SK-N-SH (cell line): Measurements from ENCODE around the gene PPP1R12A. TPM values are rescaled to one million over a fixed set of nuclear protein-coding genes. Genes with fewer than 3 reads are reported as not detected.

Experiments
- CTCF ChIA-PET: fragments of 300-600, 350-600 bp; formaldehyde crosslinking; extraction: SDS; loops from one replicate; lab custom pipeline; 2021; lab: Yijun Ruan, JAX
- POLR2A ChIA-PET: fragments of 350-600 bp; sonication (Branson Sonifier 250); formaldehyde crosslinking; extraction: SDS; loops from one replicate; lab custom pipeline; 2020; ENCODE audit warnings: antibody characterized with exemption, inconsistent platforms; lab: Yijun Ruan, JAX
- DNase-seq: peaks from one replicate; pipeline ENCODE4 v3.0.0; 2012
- H2AFZ ChIP-seq: fragments of 200-600 bp; sonication (generic); 2 replicates; pipeline ENCODE4 v1.8.1; 2016; ENCODE audit warnings: antibody characterized with exemption, mild to moderate bottlenecking, low read depth
- H3F3A ChIP-seq: fragments of 200-600 bp; sonication (generic); replicated peaks from 2 replicates; pipeline ENCODE3; 2016; ENCODE audit warnings: antibody characterized with exemption, mild to moderate bottlenecking; ENCODE audit not compliant: insufficient read depth
- H3K27ac ChIP-seq, 2 experiments: fragments of 200-500 bp in 1 of 2; fragments of 200-600 bp in 1 of 2; sonication (Bioruptor generic) in 1 of 2; sonication (generic), shearing (Covaris generic) in 1 of 2; 2 replicates each; pipeline versions ENCODE4 v1.5.1 to v1.6.1; 2014 to 2016; ENCODE audit warnings: low read depth in 2 of 2, inconsistent platforms in 1 of 2, low read length in 1 of 2, mild to moderate bottlenecking in 1 of 2, mixed read lengths in 1 of 2
- H3K27me3 ChIP-seq: fragments of 200-600 bp; sonication (generic), shearing (Covaris generic); 2 replicates; pipeline ENCODE4 v1.6.1; 2016; ENCODE audit warnings: mixed run types; ENCODE audit not compliant: insufficient read depth
- H3K36me3 ChIP-seq, 2 experiments: fragments of 200-500 bp in 1 of 2; fragments of 200-600 bp in 1 of 2; sonication (Bioruptor generic) in 1 of 2; sonication (generic) in 1 of 2; replicated peaks in 1 of 2; 2 replicates each; pipeline versions ENCODE3 to v1.5.1; 2014 to 2016; ENCODE audit warnings: low read length in 1 of 2, mild to moderate bottlenecking in 1 of 2; ENCODE audit not compliant: insufficient read depth in 2 of 2, control insufficient read depth in 1 of 2
- H3K4me1 ChIP-seq, 2 experiments: fragments of 200-500 bp in 1 of 2; fragments of 200-600 bp in 1 of 2; sonication (Bioruptor generic) in 1 of 2; sonication (generic), shearing (Covaris generic) in 1 of 2; 2 replicates each; pipeline versions ENCODE4 v1.5.1 to v1.6.1; 2014 to 2016; ENCODE audit warnings: low read depth in 1 of 2, low read length in 1 of 2, mixed run types in 1 of 2; ENCODE audit not compliant: insufficient read depth in 2 of 2, control insufficient read depth in 1 of 2
- H3K4me2 ChIP-seq: fragments of 200-600 bp; sonication (generic), shearing (Covaris generic); 2 replicates; pipeline ENCODE4 v1.6.1; 2017; ENCODE audit warnings: mixed run types
- H3K4me3 ChIP-seq, 2 experiments: fragments of 200-500 bp in 1 of 2; fragments of 200-600 bp in 1 of 2; sonication (Bioruptor generic) in 1 of 2; sonication (generic), shearing (Covaris generic) in 1 of 2; 2 replicates each; pipeline versions ENCODE4 v1.5.1 to v1.8.1; 2014 to 2016; ENCODE audit warnings: low read depth in 2 of 2, inconsistent platforms in 1 of 2, low read length in 1 of 2, mild to moderate bottlenecking in 1 of 2, mixed read lengths in 1 of 2, moderate library complexity in 1 of 2
- H3K79me2 ChIP-seq: fragments of 200-600 bp; sonication (generic); 2 replicates; pipeline ENCODE4 v1.8.1; 2017; ENCODE audit warnings: mild to moderate bottlenecking; ENCODE audit not compliant: insufficient read depth
- H3K9ac ChIP-seq: fragments of 200-600 bp; sonication (generic); 2 replicates; pipeline ENCODE4 v1.6.1; 2017; ENCODE audit warnings: mixed run types
- H3K9me2 ChIP-seq: fragments of 200-600 bp; sonication (generic); 2 replicates; pipeline ENCODE4 v1.6.1; 2017; ENCODE audit warnings: mixed run types
- H3K9me3 ChIP-seq: fragments of 200-600 bp; sonication (generic); 2 replicates; pipeline ENCODE4 v1.6.1; 2017; ENCODE audit warnings: mixed run types, mild to moderate bottlenecking, moderate library complexity
- H4K20me1 ChIP-seq: fragments of 200-600 bp; sonication (generic); 2 replicates; pipeline ENCODE4 v1.6.1; 2017; ENCODE audit warnings: mild to moderate bottlenecking, mixed run types; ENCODE audit not compliant: insufficient read depth
- CHD2 ChIP-seq: fragments of 150-350 bp; IDR thresholded peaks from 2 replicates; pipeline ENCODE4 v1.6.1; 2018; ENCODE audit warnings: low read length; ENCODE audit not compliant: partially characterized antibody
- EP300 ChIP-seq, 2 experiments: IDR thresholded peaks; 2 replicates each; pipeline versions ENCODE4 v1.4.0 to v1.6.1; 2012; ENCODE audit warnings: borderline replicate concordance in 1 of 2, low read depth in 1 of 2, low read length in 1 of 2
- FOXJ3 ChIP-seq: sonication (generic); formaldehyde crosslinking; IDR thresholded peaks from 2 replicates; pipeline ENCODE4 v1.5.1; 2020; ENCODE audit warnings: mild to moderate bottlenecking, missing genetic modification reagents
- FOXM1 ChIP-seq: IDR thresholded peaks from 2 replicates; pipeline ENCODE4 v1.4.0; 2012; ENCODE audit warnings: low read depth, mild to moderate bottlenecking
- JUND ChIP-seq: IDR thresholded peaks from 2 replicates; pipeline ENCODE4 v1.4.0; 2012
- MAX ChIP-seq: IDR thresholded peaks from 2 replicates; pipeline ENCODE4 v1.4.0; 2012; ENCODE audit warnings: low read depth
- MEF2A ChIP-seq: IDR thresholded peaks from 2 replicates; pipeline ENCODE4 v1.4.0; 2012; ENCODE audit warnings: low read depth, borderline replicate concordance
- MXI1 ChIP-seq: IDR thresholded peaks from 2 replicates; pipeline ENCODE4 v1.6.1; 2012; ENCODE audit warnings: mild to moderate bottlenecking, low read depth, low read length, improper control_type of control experiment
- RFX5 ChIP-seq: IDR thresholded peaks from 2 replicates; pipeline ENCODE4 v1.6.1; 2012; ENCODE audit warnings: mild to moderate bottlenecking, improper control_type of control experiment, low read length
- TCF12 ChIP-seq: IDR thresholded peaks from 2 replicates; pipeline ENCODE4 v1.4.0; 2012
- USF1 ChIP-seq: IDR thresholded peaks from 2 replicates; pipeline ENCODE4 v1.4.0; 2012; ENCODE audit warnings: low read depth, borderline replicate concordance
- YY1 ChIP-seq: IDR thresholded peaks from 2 replicates; pipeline ENCODE4 v1.4.0; 2012; ENCODE audit warnings: low read depth, mild to moderate bottlenecking
- WGBS: methylation state at CpG from one replicate; pipeline ENCODE4 v1.1.6; 2017; ENCODE audit warnings: low lambda C conversion rate; 5-methylcytosine and 5-hydroxymethylcytosine counted together
- polyA plus RNA-seq, 3 experiments: library from polyadenylated mRNA; depleted of rRNA; stranded (reverse); fragments of >200 nt; gene quantifications; 2 replicates each; pipeline ENCODE4 v1.2.3, GENCODE V29; 2012
- TF ChIP-seq, protein P1 (sequence below): IDR thresholded peaks from 2 replicates; pipeline ENCODE4 v1.4.0; 2012; ENCODE audit warnings: low read depth, borderline replicate concordance
- TF ChIP-seq, protein P2 (sequence below): fragments of 150-350 bp; IDR thresholded peaks from 2 replicates; pipeline ENCODE4 v1.6.1; 2017; ENCODE audit warnings: antibody characterized with exemption, low read length, low read depth, borderline replicate concordance

Gene PPP1R12A
- polyA plus RNA-seq, 1 of the 3 experiments (the other 2 are of a cell fraction) = 26.0 TPM

DNA sequence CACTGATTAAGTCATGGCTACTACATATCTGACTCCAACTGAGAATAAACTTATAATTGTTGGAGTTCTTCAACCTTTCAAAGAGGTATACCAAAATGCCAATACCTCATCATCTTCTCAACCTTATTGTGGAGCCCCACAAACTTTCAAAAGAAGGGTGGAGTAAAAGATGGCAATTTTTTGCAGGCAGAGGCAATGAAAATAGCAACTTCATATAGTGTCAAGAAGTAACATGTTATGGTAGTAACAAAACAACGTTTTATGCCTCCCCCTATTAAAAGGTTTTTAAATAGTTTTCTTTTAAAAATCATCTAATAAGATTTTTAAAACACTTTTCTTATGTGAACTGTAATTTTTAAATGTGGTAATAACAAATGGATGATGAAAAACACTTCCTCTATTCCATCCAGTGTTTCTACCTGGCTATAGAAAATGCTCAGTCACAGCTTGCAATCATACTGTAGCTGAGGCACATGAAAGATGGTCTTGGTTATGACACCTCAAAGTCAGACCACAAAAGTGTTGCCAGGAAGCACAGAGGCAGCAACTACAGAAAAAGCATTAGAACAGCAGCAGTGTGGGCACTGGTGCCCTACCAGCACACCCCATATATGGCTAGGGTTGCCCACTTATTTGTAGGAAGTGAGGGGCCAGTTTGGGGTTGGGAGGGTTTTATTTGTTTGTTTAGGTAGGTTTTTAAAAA, 7.0 kb downstream of the PPP1R12A start:
- H4K20me1 ChIP-seq = peaks cover 96% of the 10 kb centered on the region
- 0 out of 4 replicates have a peak overlapping the region, but pooled peaks of 1 of the 2 experiments have one; percentile 5 for H3K27ac ChIP-seq
- CTCF ChIA-PET = interaction anchor here (0.7 kb wide), 1 partner anchor 342 kb away, joined by 3 read pairs; no protein-coding TSS in a partner anchor

More for the DNA sequence above, 7.0 kb downstream of the PPP1R12A start:
- no peak for DNase-seq
- H3K27me3 ChIP-seq = no peaks in the 10 kb centered on the region
- H3K36me3 ChIP-seq = peaks cover 0 to 6% of the 10 kb centered on the region in 2 experiments
- POLR2A ChIA-PET = no interaction called here
- TF ChIP-seq JUND = no peak
- no peak for TF ChIP-seq MAX
- TF ChIP-seq FOXJ3 (CRISPR knock-in tag) = no peak
- no peak for TF ChIP-seq MEF2A
- no peak for TF ChIP-seq RFX5
- TF ChIP-seq CHD2 = no peak
- TF ChIP-seq, protein P1, sequence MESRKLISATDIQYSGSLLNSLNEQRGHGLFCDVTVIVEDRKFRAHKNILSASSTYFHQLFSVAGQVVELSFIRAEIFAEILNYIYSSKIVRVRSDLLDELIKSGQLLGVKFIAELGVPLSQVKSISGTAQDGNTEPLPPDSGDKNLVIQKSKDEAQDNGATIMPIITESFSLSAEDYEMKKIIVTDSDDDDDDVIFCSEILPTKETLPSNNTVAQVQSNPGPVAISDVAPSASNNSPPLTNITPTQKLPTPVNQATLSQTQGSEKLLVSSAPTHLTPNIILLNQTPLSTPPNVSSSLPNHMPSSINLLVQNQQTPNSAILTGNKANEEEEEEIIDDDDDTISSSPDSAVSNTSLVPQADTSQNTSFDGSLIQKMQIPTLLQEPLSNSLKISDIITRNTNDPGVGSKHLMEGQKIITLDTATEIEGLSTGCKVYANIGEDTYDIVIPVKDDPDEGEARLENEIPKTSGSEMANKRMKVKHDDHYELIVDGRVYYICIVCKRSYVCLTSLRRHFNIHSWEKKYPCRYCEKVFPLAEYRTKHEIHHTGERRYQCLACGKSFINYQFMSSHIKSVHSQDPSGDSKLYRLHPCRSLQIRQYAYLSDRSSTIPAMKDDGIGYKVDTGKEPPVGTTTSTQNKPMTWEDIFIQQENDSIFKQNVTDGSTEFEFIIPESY = no peak
- TF ChIP-seq USF1 = no peak
- TF ChIP-seq YY1 = no peak
- no peak for TF ChIP-seq FOXM1
- no peak for TF ChIP-seq TCF12
- no peak for TF ChIP-seq EP300 (IDR thresholded peaks at IDR 0.05; ENCODE audit: borderline replicate concordance in 1 of 2, low read depth in 1 of 2, low read length in 1 of 2)
- TF ChIP-seq, protein P2, sequence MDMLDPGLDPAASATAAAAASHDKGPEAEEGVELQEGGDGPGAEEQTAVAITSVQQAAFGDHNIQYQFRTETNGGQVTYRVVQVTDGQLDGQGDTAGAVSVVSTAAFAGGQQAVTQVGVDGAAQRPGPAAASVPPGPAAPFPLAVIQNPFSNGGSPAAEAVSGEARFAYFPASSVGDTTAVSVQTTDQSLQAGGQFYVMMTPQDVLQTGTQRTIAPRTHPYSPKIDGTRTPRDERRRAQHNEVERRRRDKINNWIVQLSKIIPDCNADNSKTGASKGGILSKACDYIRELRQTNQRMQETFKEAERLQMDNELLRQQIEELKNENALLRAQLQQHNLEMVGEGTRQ = no peak
- no peak for TF ChIP-seq MXI1
- H3K4me3 ChIP-seq = no peak overlapping the region
- no peaks in the 10 kb centered on the region for H3K9me2 ChIP-seq
- no peaks in the 10 kb centered on the region for H3K9me3 ChIP-seq
- peaks cover 100% of the 10 kb centered on the region for H3K79me2 ChIP-seq
- peaks cover 0 to 9% of the 10 kb centered on the region in 2 experiments; a peak in 3 of 4 replicates for H3K4me1 ChIP-seq
- no peak overlapping the region for H2AFZ ChIP-seq
- no peak overlapping the region; the same call in 1 of the 2 replicates for H3K4me2 ChIP-seq
- 81% methylated on average over 1 of the region's 1 CpG for WGBS
- no peak overlapping the region for H3K9ac ChIP-seq
- H3F3A ChIP-seq = peaks cover 11% of the 10 kb centered on the region
